ENCODE results near the gene ISM2.

GRCh38 chr14:77436042-77436441 lies 62.6 kb downstream of the ISM2 start:
- TF ChIP-seq CTCF (conservative IDR thresholded peaks at IDR 0.05; ENCODE audit: low read depth in 2 of 2) (no peak), CREB1 (CRISPR knock-in tag; IDR thresholded peaks at IDR 0.05; ENCODE audit: low read depth) (no peak), POLR2AphosphoS5 (IDR thresholded peaks at IDR 0.05; ENCODE audit: low read depth) (no peak), NANOG (IDR thresholded peaks at IDR 0.05; ENCODE audit: borderline replicate concordance) (no peak), EZH2 (IDR thresholded peaks at IDR 0.05; ENCODE audit: low read depth, unreplicated experiment) (no peak), REST (IDR thresholded peaks at IDR 0.05; ENCODE audit: unreplicated experiment) (no peak), ETS1 (IDR thresholded peaks at IDR 0.05) (no peak), ZNF114 (CRISPR knock-in tag; IDR thresholded peaks at IDR 0.05) (no peak), STAT1 (IDR thresholded peaks at IDR 0.05; ENCODE audit: unreplicated experiment) (no peak), EZH2phosphoT487 (IDR thresholded peaks at IDR 0.05; ENCODE audit: unreplicated experiment) (no peak), JUNB (IDR thresholded peaks at IDR 0.05; ENCODE audit: unreplicated experiment) (no peak)

All from GM23338 (cell line).